IMR-90 (cell line): ENCODE data around the gene TIMM44. TPM values are rescaled to one million over a fixed set of nuclear protein-coding genes. Genes with fewer than 3 reads are reported as not detected.

ENCODE experiments used
- ATAC-seq: fragments of 200-7000 bp; cut with Tn5 transposase; 2 replicates; pipeline ENCODE4 v1.9.1; 2020; ENCODE audit warnings: low read depth, mild to moderate bottlenecking, moderate library complexity
- BruUV-seq: library from RNA; stranded (reverse); fragments of 400-500 nt; replicated peaks from 2 replicates; lab custom pipeline; 2021; lab: Mats Ljungman, UMichigan
- CTCF ChIA-PET: fragments of 300-600 bp; formaldehyde crosslinking; extraction: SDS; loops from one replicate; lab custom pipeline; 2021; ENCODE audit warnings: antibody characterized with exemption; lab: Yijun Ruan, JAX
- POLR2A ChIA-PET: fragments of 300-600 bp; sonication (Branson Sonifier 250); formaldehyde crosslinking; loops from one replicate; lab custom pipeline; 2022; ENCODE audit warnings: antibody characterized with exemption; ENCODE audit not compliant: unreplicated experiment; lab: Charles Lee
- DNase-seq: peaks from one replicate; pipeline ENCODE4 v3.0.0; 2013
- H2AFZ ChIP-seq: replicated peaks from 2 replicates; pipeline ENCODE3; 2013; ENCODE audit warnings: low read length, mild to moderate bottlenecking; ENCODE audit not compliant: poor library complexity
- H2AK5ac ChIP-seq: 2 replicates; pipeline ENCODE4 v1.6.1; 2013; ENCODE audit warnings: low read depth, low read length, inconsistent platforms
- H2AK9ac ChIP-seq: replicated peaks from 2 replicates; pipeline ENCODE3; 2013; ENCODE audit warnings: mild to moderate bottlenecking, low read depth, low read length, moderate library complexity; ENCODE audit not compliant: poor library complexity
- H2BK120ac ChIP-seq: 2 replicates; pipeline ENCODE4 v1.6.1; 2013; ENCODE audit warnings: low read depth, low read length, inconsistent platforms
- H2BK15ac ChIP-seq: 3 replicates; pipeline ENCODE4 v1.6.1; 2013; ENCODE audit warnings: low read depth, low read length, inconsistent platforms
- H2BK20ac ChIP-seq: 2 replicates; pipeline ENCODE4 v1.6.1; 2013; ENCODE audit warnings: low read depth, mild to moderate bottlenecking, inconsistent platforms, low read length, moderate library complexity
- H2BK5ac ChIP-seq: 2 replicates; pipeline ENCODE4 v1.6.1; 2013; ENCODE audit warnings: mild to moderate bottlenecking, low read depth, low read length, inconsistent platforms; ENCODE audit not compliant: poor library complexity, severe bottlenecking
- H3K14ac ChIP-seq: replicated peaks from 2 replicates; pipeline ENCODE4 v1.6.1; 2013; ENCODE audit warnings: low read depth, low read length, inconsistent platforms
- H3K18ac ChIP-seq: 2 replicates; pipeline ENCODE4 v1.6.1; 2013; ENCODE audit warnings: low read depth, low read length, control low read depth
- H3K23ac ChIP-seq: 2 replicates; pipeline ENCODE4 v1.6.1; 2013; ENCODE audit warnings: low read depth, low read length, inconsistent platforms
- H3K27ac ChIP-seq: 2 replicates; pipeline ENCODE4 v1.5.1; 2013; ENCODE audit warnings: mild to moderate bottlenecking, control low read depth, low read length; ENCODE audit not compliant: insufficient read depth
- H3K27me3 ChIP-seq: 2 replicates; pipeline ENCODE4 v1.6.1; 2013; ENCODE audit warnings: low read length; ENCODE audit not compliant: control insufficient read depth, insufficient read depth
- H3K36me3 ChIP-seq: 2 replicates; pipeline ENCODE4 v1.6.1; 2013; ENCODE audit warnings: low read length, mixed read lengths; ENCODE audit not compliant: control insufficient read depth, insufficient read depth
- H3K4ac ChIP-seq: 2 replicates; pipeline ENCODE4 v1.6.1; 2013; ENCODE audit warnings: low read depth, low read length, inconsistent platforms
- H3K4me1 ChIP-seq: 2 replicates; pipeline ENCODE4 v1.6.1; 2013; ENCODE audit warnings: low read length, mixed read lengths; ENCODE audit not compliant: control insufficient read depth, insufficient read depth
- H3K4me2 ChIP-seq: 2 replicates; pipeline ENCODE4 v1.6.1; 2013; ENCODE audit warnings: low read depth, mild to moderate bottlenecking, control low read depth, low read length, moderate library complexity
- H3K4me3 ChIP-seq: 2 replicates; pipeline ENCODE4 v1.5.1; 2013; ENCODE audit warnings: low read depth, mild to moderate bottlenecking, control low read depth, low read length, moderate library complexity; ENCODE audit not compliant: insufficient read depth
- H3K56ac ChIP-seq: 2 replicates; pipeline ENCODE4 v1.6.1; 2013; ENCODE audit warnings: low read length, inconsistent platforms; ENCODE audit not compliant: insufficient read depth; ENCODE audit errors: extremely low read depth
- H3K79me1 ChIP-seq, 2 experiments: 2 replicates each; pipeline ENCODE4 v1.6.1; 2013; ENCODE audit warnings: low read length in 2 of 2, inconsistent platforms in 1 of 2, low read depth in 1 of 2
- H3K9ac ChIP-seq: 2 replicates; pipeline ENCODE4 v1.6.1; 2013; ENCODE audit warnings: low read depth, low read length, control low read depth
- H3K9me1 ChIP-seq: 2 replicates; pipeline ENCODE4 v1.6.1; 2013; ENCODE audit warnings: low read length, inconsistent platforms; ENCODE audit not compliant: insufficient read depth
- H3K9me3 ChIP-seq: 2 replicates; pipeline ENCODE4 v1.6.1; 2013; ENCODE audit warnings: low read length; ENCODE audit not compliant: control insufficient read depth, insufficient read depth
- H4K20me1 ChIP-seq: 2 replicates; pipeline ENCODE4 v1.6.1; 2013; ENCODE audit warnings: low read length, inconsistent platforms; ENCODE audit not compliant: insufficient read depth
- H4K5ac ChIP-seq: 2 replicates; pipeline ENCODE4 v1.6.1; 2013; ENCODE audit warnings: mild to moderate bottlenecking, low read depth, low read length, control low read depth
- H4K8ac ChIP-seq, 2 experiments: 2 replicates each; pipeline ENCODE4 v1.6.1; 2013; ENCODE audit warnings: low read depth in 2 of 2, low read length in 2 of 2, control low read depth in 1 of 2, inconsistent platforms in 1 of 2
- H4K91ac ChIP-seq: 2 replicates; pipeline ENCODE4 v1.6.1; 2013; ENCODE audit warnings: low read depth, low read length, inconsistent platforms; ENCODE audit not compliant: insufficient read depth
- BHLHE40 ChIP-seq: fragments of 150-350 bp; IDR thresholded peaks from 2 replicates; pipeline ENCODE4 v1.6.1; 2016; ENCODE audit warnings: mild to moderate bottlenecking, low read depth, low read length
- CEBPB ChIP-seq: IDR thresholded peaks from 2 replicates; pipeline ENCODE4 v1.6.1; 2012; ENCODE audit warnings: low read depth, low read length, improper control_type of control experiment
- CHD1 ChIP-seq: IDR thresholded peaks from 2 replicates; pipeline ENCODE4 v1.6.1; 2012; ENCODE audit warnings: low read depth, low read length, improper control_type of control experiment
- FOS ChIP-seq: fragments of 150-350 bp; IDR thresholded peaks from 2 replicates; pipeline ENCODE4 v1.6.1; 2016; ENCODE audit warnings: low read depth, low read length
- MAFK ChIP-seq: IDR thresholded peaks from 2 replicates; pipeline ENCODE4 v1.6.1; 2012; ENCODE audit warnings: low read depth, low read length, improper control_type of control experiment
- MAZ ChIP-seq: IDR thresholded peaks from 2 replicates; pipeline ENCODE4 v1.6.1; 2012; ENCODE audit warnings: low read depth, mild to moderate bottlenecking, low read length, improper control_type of control experiment, moderate library complexity, borderline replicate concordance
- MXI1 ChIP-seq: IDR thresholded peaks from 2 replicates; pipeline ENCODE4 v1.6.1; 2012; ENCODE audit warnings: low read depth, mild to moderate bottlenecking, low read length, moderate library complexity, borderline replicate concordance
- NFE2L2 ChIP-seq: fragments of 150-350 bp; IDR thresholded peaks from 2 replicates; pipeline ENCODE4 v1.6.1; 2016; ENCODE audit warnings: low read depth, mild to moderate bottlenecking, low read length
- POLR2A ChIP-seq: IDR thresholded peaks from 2 replicates; pipeline ENCODE4 v1.6.1; 2012; ENCODE audit warnings: mild to moderate bottlenecking, low read depth, low read length
- RAD21 ChIP-seq: IDR thresholded peaks from 2 replicates; pipeline ENCODE4 v1.6.1; 2012; ENCODE audit warnings: low read length, improper control_type of control experiment
- RCOR1 ChIP-seq: IDR thresholded peaks from 2 replicates; pipeline ENCODE4 v1.6.1; 2012; ENCODE audit warnings: mild to moderate bottlenecking, low read length, improper control_type of control experiment; ENCODE audit not compliant: insufficient replicate concordance
- RFX5 ChIP-seq: IDR thresholded peaks from 2 replicates; pipeline ENCODE4 v1.8.0; 2012; ENCODE audit warnings: low read depth, mild to moderate bottlenecking, low read length, moderate library complexity
- SMC3 ChIP-seq: fragments of 150-350 bp; IDR thresholded peaks from 2 replicates; pipeline ENCODE4 v1.6.1; 2016; ENCODE audit warnings: low read depth, mild to moderate bottlenecking, antibody characterized with exemption, low read length, moderate library complexity
- WGBS, 2 experiments: methylation state at CpG; one replicate each; pipeline versions ENCODE4 v1.1.5 to v1.1.7; 2013; ENCODE audit warnings: missing lambda C conversion rate in 2 of 2; ENCODE audit not compliant: insufficient read length in 1 of 2; ENCODE audit errors: extremely low coverage in 2 of 2; 5-methylcytosine and 5-hydroxymethylcytosine counted together
- dilution Hi-C: fragments of 300-500 bp; cut with HindIII; formaldehyde crosslinking; loops from one replicate; pipeline ENCODE4 v1.14.3; 2018; ENCODE audit warnings: low sequenced_read_pairs; ENCODE audit not compliant: unreplicated experiment
- in situ Hi-C: fragments of 300-500 bp; cut with MboI; formaldehyde crosslinking; loops from 3 replicates; pipeline ENCODE4 v1.14.3; 2019; ENCODE audit warnings: low sequenced_read_pairs, inconsistent platforms, mixed read lengths
- intact Hi-C: fragments of 100-400 bp; cut with micrococcal nuclease; formaldehyde crosslinking; loops from 2 replicates; pipeline ENCODE4 v1.10.0; 2022
- polyA plus RNA-seq, 3 experiments: library from polyadenylated mRNA; depleted of rRNA; stranded (reverse); fragments of >200 nt; gene quantifications; 2 replicates each; pipeline ENCODE4 v1.2.3, GENCODE V29; 2012; ENCODE audit warnings: low replicate concordance in 1 of 3
- total RNA-seq: library from RNA; depleted of rRNA; stranded (reverse); fragments of >200 nt; gene quantifications from 2 replicates; pipeline ENCODE4 v1.2.3, GENCODE V29; 2012
- TF ChIP-seq, protein P1 (sequence below): fragments of 150-350 bp; IDR thresholded peaks from 2 replicates; pipeline ENCODE4 v1.6.1; 2016; ENCODE audit warnings: low read depth, mild to moderate bottlenecking, low read length, moderate library complexity, borderline replicate concordance
- TF ChIP-seq, protein P2 (sequence below): conservative IDR thresholded peaks from 2 replicates; pipeline ENCODE4 v1.5.1; 2012; ENCODE audit warnings: mild to moderate bottlenecking, low read depth, low read length, improper control_type of control experiment
- TF ChIP-seq, protein P3 (sequence below): fragments of 150-350 bp; IDR thresholded peaks from 2 replicates; pipeline ENCODE4 v1.6.1; 2017; ENCODE audit warnings: mild to moderate bottlenecking, antibody characterized with exemption, low read length, low read depth

Gene TIMM44
- total and polyA plus RNA-seq, 2 of the 4 experiments (the other 2 are of a cell fraction): 37.6 to 52.3 TPM

DNA sequence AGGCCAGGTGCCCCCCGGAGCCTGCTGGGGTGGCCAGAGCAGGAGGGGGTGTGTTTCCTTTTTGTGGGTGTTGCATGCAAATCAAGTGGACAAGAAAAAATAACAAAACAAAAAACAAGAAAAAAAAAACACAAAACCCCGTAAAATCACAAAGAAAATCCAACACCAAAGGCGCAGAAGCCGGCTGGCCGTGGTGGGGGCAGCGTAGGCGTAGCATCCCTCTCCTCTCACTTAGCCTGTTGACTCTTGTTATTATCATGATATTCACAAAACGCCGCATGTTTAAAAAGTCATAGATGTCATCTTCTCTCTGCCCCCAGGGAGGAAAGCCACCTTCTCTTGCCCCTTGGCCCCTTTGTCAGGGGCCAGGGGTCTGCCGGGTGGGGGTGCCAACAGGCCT is 29.8 kb downstream of the TIMM44 start:
- Histone ChIP-seq H2BK20ac (no peak overlapping the region), H3K9me1 (no peaks in the 10 kb centered on the region), H3K14ac (no peak overlapping the region), H2AK9ac (no peak overlapping the region), H2AK5ac (no peak overlapping the region), H4K8ac (no peak overlapping the region), H3K4me2 (no peak overlapping the region), H2BK5ac (no peak overlapping the region), H3K56ac (no peak overlapping the region), H3K23ac (no peak overlapping the region), H3K27ac (no peak overlapping the region), H3K79me1 (peaks cover 0 to 4% of the 10 kb centered on the region in 2 experiments; a peak in 1 of 4 replicates), H3K36me3 (peaks cover 28% of the 10 kb centered on the region), H3K18ac (no peak overlapping the region), H4K5ac (no peak overlapping the region), H3K27me3 (peaks cover 11% of the 10 kb centered on the region), H3K9ac (no peak overlapping the region), H3K4me3 (no peak overlapping the region), H4K91ac (no peak overlapping the region), H2BK120ac (no peak overlapping the region), H2BK15ac (no peak overlapping the region), H2AFZ (no peak overlapping the region), H3K9me3 (no peaks in the 10 kb centered on the region), H4K20me1 (peaks cover 8% of the 10 kb centered on the region; the same call in 1 of the 2 replicates), H3K4ac (no peak overlapping the region), H3K4me1 (peaks cover 10% of the 10 kb centered on the region; the same call in 1 of the 2 replicates)
- in situ Hi-C loops: no loop called here
- no peak for ATAC-seq
- ChIA-PET CTCF (no interaction called here), POLR2A (no interaction called here)
- dilution Hi-C loops: no loop called here
- TF ChIP-seq CEBPB: no peak
- TF ChIP-seq RFX5: no peak
- TF ChIP-seq, protein P1, sequence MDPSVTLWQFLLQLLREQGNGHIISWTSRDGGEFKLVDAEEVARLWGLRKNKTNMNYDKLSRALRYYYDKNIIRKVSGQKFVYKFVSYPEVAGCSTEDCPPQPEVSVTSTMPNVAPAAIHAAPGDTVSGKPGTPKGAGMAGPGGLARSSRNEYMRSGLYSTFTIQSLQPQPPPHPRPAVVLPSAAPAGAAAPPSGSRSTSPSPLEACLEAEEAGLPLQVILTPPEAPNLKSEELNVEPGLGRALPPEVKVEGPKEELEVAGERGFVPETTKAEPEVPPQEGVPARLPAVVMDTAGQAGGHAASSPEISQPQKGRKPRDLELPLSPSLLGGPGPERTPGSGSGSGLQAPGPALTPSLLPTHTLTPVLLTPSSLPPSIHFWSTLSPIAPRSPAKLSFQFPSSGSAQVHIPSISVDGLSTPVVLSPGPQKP: no peak
- TF ChIP-seq MXI1: no peak
- no peak for TF ChIP-seq BHLHE40
- no peak for TF ChIP-seq MAFK
- no peak for TF ChIP-seq RAD21
- TF ChIP-seq RCOR1: no peak
- TF ChIP-seq CHD1: no peak
- TF ChIP-seq, protein P2, sequence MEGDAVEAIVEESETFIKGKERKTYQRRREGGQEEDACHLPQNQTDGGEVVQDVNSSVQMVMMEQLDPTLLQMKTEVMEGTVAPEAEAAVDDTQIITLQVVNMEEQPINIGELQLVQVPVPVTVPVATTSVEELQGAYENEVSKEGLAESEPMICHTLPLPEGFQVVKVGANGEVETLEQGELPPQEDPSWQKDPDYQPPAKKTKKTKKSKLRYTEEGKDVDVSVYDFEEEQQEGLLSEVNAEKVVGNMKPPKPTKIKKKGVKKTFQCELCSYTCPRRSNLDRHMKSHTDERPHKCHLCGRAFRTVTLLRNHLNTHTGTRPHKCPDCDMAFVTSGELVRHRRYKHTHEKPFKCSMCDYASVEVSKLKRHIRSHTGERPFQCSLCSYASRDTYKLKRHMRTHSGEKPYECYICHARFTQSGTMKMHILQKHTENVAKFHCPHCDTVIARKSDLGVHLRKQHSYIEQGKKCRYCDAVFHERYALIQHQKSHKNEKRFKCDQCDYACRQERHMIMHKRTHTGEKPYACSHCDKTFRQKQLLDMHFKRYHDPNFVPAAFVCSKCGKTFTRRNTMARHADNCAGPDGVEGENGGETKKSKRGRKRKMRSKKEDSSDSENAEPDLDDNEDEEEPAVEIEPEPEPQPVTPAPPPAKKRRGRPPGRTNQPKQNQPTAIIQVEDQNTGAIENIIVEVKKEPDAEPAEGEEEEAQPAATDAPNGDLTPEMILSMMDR: no peak
- no peak for TF ChIP-seq FOS
- TF ChIP-seq SMC3: no peak
- TF ChIP-seq NFE2L2: no peak
- TF ChIP-seq MAZ: no peak
- TF ChIP-seq, protein P3, sequence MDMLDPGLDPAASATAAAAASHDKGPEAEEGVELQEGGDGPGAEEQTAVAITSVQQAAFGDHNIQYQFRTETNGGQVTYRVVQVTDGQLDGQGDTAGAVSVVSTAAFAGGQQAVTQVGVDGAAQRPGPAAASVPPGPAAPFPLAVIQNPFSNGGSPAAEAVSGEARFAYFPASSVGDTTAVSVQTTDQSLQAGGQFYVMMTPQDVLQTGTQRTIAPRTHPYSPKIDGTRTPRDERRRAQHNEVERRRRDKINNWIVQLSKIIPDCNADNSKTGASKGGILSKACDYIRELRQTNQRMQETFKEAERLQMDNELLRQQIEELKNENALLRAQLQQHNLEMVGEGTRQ: no peak
- TF ChIP-seq POLR2A: no peak
- intact Hi-C loops: no loop called here
- WGBS, 2 experiments: no CpG with 5 or more reads among the region's 10 CpGs
- no TSS peak for BruUV-seq
- no peak for DNase-seq
